H9 (cell line): ENCODE measurements around the gene ARHGEF12. TPM values are rescaled to one million over a fixed set of nuclear protein-coding genes. Genes with fewer than 3 reads are reported as not detected.

Source experiments
- DNase-seq: peaks from one replicate; pipeline ENCODE4 v3.0.0-alpha.2; 2017
- H2AFZ ChIP-seq: one replicate; pipeline ENCODE4 v1.6.1; 2013; ENCODE audit warnings: mild to moderate bottlenecking, low read length, control low read depth, moderate library complexity
- H2AK5ac ChIP-seq: 2 replicates; pipeline ENCODE4 v1.6.1; 2013; ENCODE audit warnings: low read length, control low read depth, mixed read lengths; ENCODE audit not compliant: insufficient read length
- H2BK120ac ChIP-seq: one replicate; pipeline ENCODE4 v1.6.1; 2013; ENCODE audit warnings: low read depth, mild to moderate bottlenecking, low read length, control low read depth, inconsistent platforms; ENCODE audit not compliant: poor library complexity, severe bottlenecking
- H2BK12ac ChIP-seq: 2 replicates; pipeline ENCODE4 v1.6.1; 2013; ENCODE audit warnings: low read length, control low read depth, mixed read lengths, low read depth; ENCODE audit not compliant: insufficient read length
- H2BK15ac ChIP-seq: 2 replicates; pipeline ENCODE4 v1.6.1; 2013; ENCODE audit warnings: low read depth, low read length, control low read depth
- H2BK20ac ChIP-seq: one replicate; pipeline ENCODE4 v1.6.1; 2013; ENCODE audit warnings: low read depth, mild to moderate bottlenecking, low read length, control low read depth, inconsistent platforms; ENCODE audit not compliant: poor library complexity, severe bottlenecking
- H2BK5ac ChIP-seq: 2 replicates; pipeline ENCODE4 v1.6.1; 2013; ENCODE audit warnings: low read length, control low read depth, mixed read lengths; ENCODE audit not compliant: insufficient read length
- H3K14ac ChIP-seq: 2 replicates; pipeline ENCODE4 v1.6.1; 2013; ENCODE audit warnings: low read length, control low read depth; ENCODE audit not compliant: insufficient read depth
- H3K18ac ChIP-seq: 2 replicates; pipeline ENCODE4 v1.6.1; 2013; ENCODE audit warnings: low read depth, mild to moderate bottlenecking, mixed read lengths, low read length, control low read depth; ENCODE audit not compliant: insufficient read length
- H3K23ac ChIP-seq: 2 replicates; pipeline ENCODE4 v1.6.1; 2013; ENCODE audit warnings: low read length, control low read depth, mixed read lengths, low read depth; ENCODE audit not compliant: insufficient read length
- H3K23me2 ChIP-seq: 2 replicates; pipeline ENCODE4 v1.6.1; 2013; ENCODE audit warnings: low read depth, mild to moderate bottlenecking, mixed read lengths, low read length, control low read depth; ENCODE audit not compliant: insufficient read length, poor library complexity, severe bottlenecking
- H3K27ac ChIP-seq: 2 replicates; pipeline ENCODE4 v1.5.1; 2013; ENCODE audit warnings: low read length, control low read depth, mixed read lengths, low read depth; ENCODE audit not compliant: insufficient read length
- H3K27me3 ChIP-seq: 2 replicates; pipeline ENCODE4 v1.6.1; 2013; ENCODE audit warnings: low read length, control low read depth, inconsistent platforms; ENCODE audit not compliant: insufficient read depth
- H3K4ac ChIP-seq: 2 replicates; pipeline ENCODE4 v1.6.1; 2013; ENCODE audit warnings: low read depth, mild to moderate bottlenecking, control low read depth, inconsistent platforms, low read length, moderate library complexity
- H3K4me1 ChIP-seq: 2 replicates; pipeline ENCODE4 v1.6.1; 2013; ENCODE audit warnings: low read length, control low read depth, inconsistent platforms; ENCODE audit not compliant: insufficient read depth
- H3K4me2 ChIP-seq: 2 replicates; pipeline ENCODE4 v1.6.1; 2013; ENCODE audit warnings: low read length, control low read depth, mixed read lengths; ENCODE audit not compliant: insufficient read length, insufficient read depth
- H3K56ac ChIP-seq: 2 replicates; pipeline ENCODE4 v1.6.1; 2013; ENCODE audit warnings: low read depth, mild to moderate bottlenecking, mixed read lengths, low read length, control low read depth; ENCODE audit not compliant: insufficient read length
- H3K79me1 ChIP-seq: 2 replicates; pipeline ENCODE4 v1.6.1; 2013; ENCODE audit warnings: low read depth, mild to moderate bottlenecking, moderate library complexity, low read length, control low read depth, inconsistent platforms; ENCODE audit not compliant: insufficient read depth, poor library complexity, severe bottlenecking
- H3K79me2 ChIP-seq: 2 replicates; pipeline ENCODE4 v1.6.1; 2013; ENCODE audit warnings: low read length, control low read depth, inconsistent platforms; ENCODE audit not compliant: insufficient read depth
- H3K9ac ChIP-seq: 2 replicates; pipeline ENCODE4 v1.6.1; 2013; ENCODE audit warnings: low read length, control low read depth, mixed read lengths; ENCODE audit not compliant: insufficient read length; ENCODE audit errors: extremely low read depth
- H3K9me3 ChIP-seq: one replicate; pipeline ENCODE4 v1.6.1; 2013; ENCODE audit warnings: low read depth, low read length, inconsistent platforms; ENCODE audit not compliant: control insufficient read depth
- H3T11ph ChIP-seq: one replicate; pipeline ENCODE4 v1.6.1; 2013; ENCODE audit warnings: mild to moderate bottlenecking, low read length, control low read depth, inconsistent platforms
- H4K20me1 ChIP-seq: one replicate; pipeline ENCODE4 v1.6.1; 2013; ENCODE audit not compliant: control insufficient read depth, insufficient read length, insufficient read depth
- H4K5ac ChIP-seq: 2 replicates; pipeline ENCODE4 v1.6.1; 2013; ENCODE audit warnings: low read depth, mild to moderate bottlenecking, mixed read lengths, low read length, control low read depth; ENCODE audit not compliant: insufficient read length
- H4K8ac ChIP-seq: replicated peaks from 2 replicates; pipeline ENCODE4 v1.6.1; 2013; ENCODE audit warnings: low read length, control low read depth, mixed read lengths, low read depth; ENCODE audit not compliant: insufficient read length
- H4K91ac ChIP-seq: 2 replicates; pipeline ENCODE4 v1.6.1; 2013; ENCODE audit warnings: low read depth, mild to moderate bottlenecking, moderate library complexity, mixed read lengths, low read length, control low read depth; ENCODE audit not compliant: insufficient read length
- H3K27ac Mint-ChIP-seq, 3 experiments: 2 replicates in 2 of 3; 3 replicates in 1 of 3; pipeline ENCODE4 v1.8.0; 2020 to 2021; ENCODE audit warnings: mixed read lengths in 3 of 3, mild to moderate bottlenecking in 1 of 3, moderate library complexity in 1 of 3
- H3K27me3 Mint-ChIP-seq: 2 replicates; pipeline ENCODE4 v1.8.0; 2021; ENCODE audit warnings: low read depth, mild to moderate bottlenecking, moderate library complexity, mixed read lengths
- H3K36me3 Mint-ChIP-seq, 3 experiments: 2 replicates in 2 of 3; 3 replicates in 1 of 3; pipeline ENCODE4 v1.8.0; 2020 to 2021; ENCODE audit warnings: low read depth in 3 of 3, mixed read lengths in 3 of 3; ENCODE audit not compliant: insufficient read depth in 1 of 3
- H3K4me1 Mint-ChIP-seq, 2 experiments: 2 replicates each; pipeline ENCODE4 v1.8.0; 2020; ENCODE audit warnings: mixed read lengths in 2 of 2
- H3K4me3 Mint-ChIP-seq, 2 experiments: 2 replicates in 1 of 2; 3 replicates in 1 of 2; pipeline ENCODE4 v1.8.0; 2020 to 2021; ENCODE audit warnings: mild to moderate bottlenecking in 2 of 2, mixed read lengths in 2 of 2, moderate library complexity in 1 of 2
- H3K9me3 Mint-ChIP-seq, 2 experiments: 2 replicates in 1 of 2; 3 replicates in 1 of 2; pipeline ENCODE4 v1.8.0; 2020; ENCODE audit warnings: mild to moderate bottlenecking in 2 of 2, mixed read lengths in 2 of 2, moderate library complexity in 1 of 2
- WGBS: extraction: QIAGEN DNeasy Blood & Tissue Kit; methylation state at CpG from one replicate; pipeline ENCODE4 v1.1.7; 2013; ENCODE audit warnings: missing lambda C conversion rate, low lambda C conversion rate, mixed read lengths; ENCODE audit not compliant: insufficient read length; ENCODE audit errors: extremely low coverage; 5-methylcytosine and 5-hydroxymethylcytosine counted together
- total RNA-seq: library from RNA; stranded (reverse); gene quantifications from 2 replicates; pipeline ENCODE4 v1.2.1, GENCODE V29; 2021
- TF ChIP-seq, protein P1 (sequence below): fragments of 200-600 bp; sonication (generic); conservative IDR thresholded peaks from 3 replicates; pipeline ENCODE4 v1.8.0; 2021; ENCODE audit warnings: antibody characterized with exemption, mild to moderate bottlenecking

The ARHGEF12 gene
- total RNA-seq, 1 experiment from 2014 or later, result 27.0 TPM

- Mint-ChIP-seq H3K27me3 (no peaks in the 10 kb centered on the region), H3K9me3 (no peaks in the 10 kb centered on the region), H3K4me1 (peaks cover 39 to 48% of the 10 kb centered on the region in 2 experiments), H3K36me3 (no peaks in the 10 kb centered on the region; a peak in 1 of 7 replicates), H3K4me3 (peak overlapping the region; percentile 14 to 39; a peak in 3 of 5 replicates), H3K27ac (peak overlapping the region; percentile 53 to 90 (median 82); a peak in 4 of 7 replicates)
- no peak overlapping the region for H2BK5ac ChIP-seq
- H3K4me2 ChIP-seq, result peak overlapping the region; percentile 32
- H4K20me1 ChIP-seq, result no peaks in the 10 kb centered on the region
- no peak for DNase-seq
- H2BK20ac ChIP-seq, result peak overlapping the region; percentile 83
- no peak overlapping the region for H2AFZ ChIP-seq
- H3K14ac ChIP-seq, result peak overlapping the region; percentile 12; the same call in 1 of the 2 replicates
- H2BK15ac ChIP-seq, result no peak overlapping the region
- H3K79me2 ChIP-seq, result 0 out of 2 replicates have a peak, but pooled peaks cover 2% of the 10 kb centered on the region
- no peaks in the 10 kb centered on the region for H3K27me3 ChIP-seq
- H3K4ac ChIP-seq, result no peak overlapping the region
- no peak overlapping the region for H3K23ac ChIP-seq
- no peaks in the 10 kb centered on the region for H3K9me3 ChIP-seq
- peaks cover 5% of the 10 kb centered on the region; the same call in 1 of the 2 replicates for H3K4me1 ChIP-seq
- H3K18ac ChIP-seq, result no peak overlapping the region
- no peak overlapping the region for H2BK12ac ChIP-seq
- no peak overlapping the region for H4K8ac ChIP-seq
- no peak overlapping the region for H2AK5ac ChIP-seq
- no peak overlapping the region for H4K5ac ChIP-seq
- TF ChIP-seq, protein P1, sequence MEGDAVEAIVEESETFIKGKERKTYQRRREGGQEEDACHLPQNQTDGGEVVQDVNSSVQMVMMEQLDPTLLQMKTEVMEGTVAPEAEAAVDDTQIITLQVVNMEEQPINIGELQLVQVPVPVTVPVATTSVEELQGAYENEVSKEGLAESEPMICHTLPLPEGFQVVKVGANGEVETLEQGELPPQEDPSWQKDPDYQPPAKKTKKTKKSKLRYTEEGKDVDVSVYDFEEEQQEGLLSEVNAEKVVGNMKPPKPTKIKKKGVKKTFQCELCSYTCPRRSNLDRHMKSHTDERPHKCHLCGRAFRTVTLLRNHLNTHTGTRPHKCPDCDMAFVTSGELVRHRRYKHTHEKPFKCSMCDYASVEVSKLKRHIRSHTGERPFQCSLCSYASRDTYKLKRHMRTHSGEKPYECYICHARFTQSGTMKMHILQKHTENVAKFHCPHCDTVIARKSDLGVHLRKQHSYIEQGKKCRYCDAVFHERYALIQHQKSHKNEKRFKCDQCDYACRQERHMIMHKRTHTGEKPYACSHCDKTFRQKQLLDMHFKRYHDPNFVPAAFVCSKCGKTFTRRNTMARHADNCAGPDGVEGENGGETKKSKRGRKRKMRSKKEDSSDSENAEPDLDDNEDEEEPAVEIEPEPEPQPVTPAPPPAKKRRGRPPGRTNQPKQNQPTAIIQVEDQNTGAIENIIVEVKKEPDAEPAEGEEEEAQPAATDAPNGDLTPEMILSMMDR, result no peak
- H3K9ac ChIP-seq, result no peak overlapping the region
- H4K91ac ChIP-seq, result no peak overlapping the region
- WGBS, result no CpG with 5 or more reads among the region's 6 CpGs
- H3K27ac ChIP-seq, result peak overlapping the region; percentile 16
- no peak overlapping the region for H3K56ac ChIP-seq
- no peak overlapping the region for H3T11ph ChIP-seq
- no peaks in the 10 kb centered on the region for H3K23me2 ChIP-seq
- no peak overlapping the region for H2BK120ac ChIP-seq
- no peaks in the 10 kb centered on the region for H3K79me1 ChIP-seq
Observed at GRCh38 chr11:120404495-120404894, 68.3 kb downstream of the ARHGEF12 start.
